ENCODE results near the gene BMP7.

Gene BMP7

GRCh38 chr20:57208198-57208597, 58.2 kb downstream of the BMP7 start:
- no peak for TF ChIP-seq CTCF (IDR thresholded peaks at IDR 0.05; ENCODE audit: insufficient read depth, low read depth, low read length, missing control alignments)
- no peak overlapping the region for H3K4me3 ChIP-seq (ENCODE audit: low read length)
- no peak for DNase-seq (ENCODE audit: low read depth)

GRCh38 chr20:57207251-57207650, 59.2 kb downstream of the BMP7 start:
- TF ChIP-seq CTCF (IDR thresholded peaks at IDR 0.05; ENCODE audit: insufficient read depth, low read depth, low read length, missing control alignments), result no peak
- no peak for DNase-seq (ENCODE audit: low read depth)
- H3K4me3 ChIP-seq (ENCODE audit: low read length), result no peak overlapping the region

- TF ChIP-seq CTCF (IDR thresholded peaks at IDR 0.05; ENCODE audit: insufficient read depth, low read depth, low read length, missing control alignments), result no peak
- peak; percentile 51 for DNase-seq (ENCODE audit: low read depth)
- no peak overlapping the region for H3K4me3 ChIP-seq (ENCODE audit: low read length)
Measured at GRCh38 chr20:57205606-57206219, 60.7 kb downstream of the BMP7 start.

GRCh38 chr20:57203986-57204385, 62.5 kb downstream of the BMP7 start:
- H3K4me3 ChIP-seq (ENCODE audit: low read length), result no peak overlapping the region
- no peak for TF ChIP-seq CTCF (IDR thresholded peaks at IDR 0.05; ENCODE audit: insufficient read depth, low read depth, low read length, missing control alignments)
- no peak for DNase-seq (ENCODE audit: low read depth)

GRCh38 chr20:57203204-57203603, 63.2 kb downstream of the BMP7 start:
- H3K4me3 ChIP-seq (ENCODE audit: low read length), result no peak overlapping the region
- DNase-seq (ENCODE audit: low read depth), result no peak
- no peak for TF ChIP-seq CTCF (IDR thresholded peaks at IDR 0.05; ENCODE audit: insufficient read depth, low read depth, low read length, missing control alignments)

- no peak for TF ChIP-seq CTCF (IDR thresholded peaks at IDR 0.05; ENCODE audit: insufficient read depth, low read depth, low read length, missing control alignments)
- no peak overlapping the region for H3K4me3 ChIP-seq (ENCODE audit: low read length)
- no peak for DNase-seq (ENCODE audit: low read depth)
Measured at GRCh38 chr20:57202309-57202708, 64.1 kb downstream of the BMP7 start.
